Activated CD8-positive, alpha-beta memory T cell treated with anti-CD3 and anti-CD28 coated beads for 36 hours (primary cell): ENCODE results near the gene NXPH3. TPM values are rescaled to one million over a fixed set of nuclear protein-coding genes. Genes with fewer than 3 reads are reported as not detected.
"Not testable (repeated sequence)": the region's sequence is repeated elsewhere in the genome, so short reads cannot be mapped to it uniquely, and the experiment has no call there.

Experiments
- CTCF ChIA-PET: fragments of 350-600 bp; sonication (Branson Sonifier 250); formaldehyde crosslinking; loops from one replicate; lab custom pipeline; 2021; ENCODE audit warnings: antibody characterized with exemption; lab: Charles Lee
- POLR2A ChIA-PET: fragments of 350-600 bp; sonication (Branson Sonifier 250); formaldehyde crosslinking; loops from one replicate; lab custom pipeline; 2021; ENCODE audit warnings: antibody characterized with exemption; lab: Charles Lee
- total RNA-seq, 2 experiments: library from RNA; stranded (reverse); gene quantifications; one replicate each; pipeline ENCODE4 v1.2.3, GENCODE V29; 2021

The NXPH3 gene
- total RNA-seq, 2 experiments from 2014 or later = 0.17 to 0.21 TPM

GRCh38 chr17:49552070-49552751 lies 23.5 kb upstream of the NXPH3 start:
- CTCF ChIA-PET = interaction anchor here (0.7 to 1.1 kb wide), 3 partner anchors 14 to 117 kb away, joined by 3 read pairs; no protein-coding TSS in a partner anchor
- POLR2A ChIA-PET = no interaction called here

GRCh38 chr17:49553676-49554335 lies 21.9 kb upstream of the NXPH3 start:
- POLR2A ChIA-PET = no interaction called here
- CTCF ChIA-PET = no interaction called here

- CTCF ChIA-PET = interaction anchor here (0.6 to 4.2 kb wide), 10 partner anchors 10 to 1017 kb away, joined by 3 to 56 read pairs (median 21); partner anchors contain the start of genes NGFR and PHB1
- POLR2A ChIA-PET = no interaction called here
These were observed 20.8 kb upstream of the NXPH3 start for GRCh38 chr17:49554694-49555494.

- POLR2A ChIA-PET = no interaction called here
These were observed 20.0 kb upstream of the NXPH3 start for GRCh38 chr17:49555495-49556222.

GRCh38 chr17:49556223-49556943 lies 19.3 kb upstream of the NXPH3 start:
- POLR2A ChIA-PET = no interaction called here
- CTCF ChIA-PET = interaction anchor here (0.6 to 4.2 kb wide), 52 partner anchors 9 to 442 kb away, joined by 3 to 56 read pairs (median 4); partner anchors contain the start of genes NGFR, NXPH3, PHB1 and TAC4

More at GRCh38 chr17:49555495-49556222, 20.0 kb upstream of the NXPH3 start:
- CTCF ChIA-PET = interaction anchor here (0.6 to 4.2 kb wide), 33 partner anchors 9 to 1017 kb away, joined by 3 to 56 read pairs (median 5); partner anchors contain the start of genes NGFR, NXPH3, PHB1 and TAC4

- CTCF ChIA-PET = interaction anchor here (0.8 to 4.2 kb wide), 28 partner anchors 8 to 440 kb away, joined by 3 to 56 read pairs (median 4); partner anchors contain the start of genes NGFR, NXPH3 and PHB1
These were observed 18.2 kb upstream of the NXPH3 start for GRCh38 chr17:49557312-49558024.

GRCh38 chr17:49564638-49565037 lies 11.0 kb upstream of the NXPH3 start:
- POLR2A ChIA-PET = no interaction called here
- CTCF ChIA-PET = interaction anchor here (0.7 to 2.8 kb wide), 4 partner anchors 8 to 434 kb away, joined by 3 to 18 read pairs (median 3); no protein-coding TSS in a partner anchor

More at GRCh38 chr17:49557312-49558024, 18.2 kb upstream of the NXPH3 start:
- POLR2A ChIA-PET = interaction anchor here (1.0 kb wide), 1 partner anchor 10 kb away, joined by 3 read pairs; no protein-coding TSS in a partner anchor

GRCh38 chr17:49565948-49566491 lies 9.7 kb upstream of the NXPH3 start:
- CTCF ChIA-PET = interaction anchor here (0.8 to 7.2 kb wide), 8 partner anchors 10 to 431 kb away, joined by 3 to 106 read pairs (median 3); no protein-coding TSS in a partner anchor
- POLR2A ChIA-PET = interaction anchor here (1.0 kb wide), 1 partner anchor 141 kb away, joined by 3 read pairs; no protein-coding TSS in a partner anchor

- ChIA-PET POLR2A (no interaction called here), CTCF (interaction anchor here (0.8 to 7.2 kb wide), 8 partner anchors 10 to 431 kb away, joined by 3 to 106 read pairs (median 7); no protein-coding TSS in a partner anchor)
These were observed 9.0 kb upstream of the NXPH3 start for GRCh38 chr17:49566668-49567071.

GRCh38 chr17:49567104-49567521 lies 8.6 kb upstream of the NXPH3 start:
- ChIA-PET POLR2A (interaction anchor here (1.0 to 1.4 kb wide), 2 partner anchors 10 to 129 kb away, joined by 3 to 5 read pairs; no protein-coding TSS in a partner anchor), CTCF (interaction anchor here (0.6 to 7.2 kb wide), 21 partner anchors 10 to 430 kb away, joined by 3 to 106 read pairs (median 4); partner anchors contain the start of gene SLC35B1)

- POLR2A ChIA-PET = interaction anchor here (1.0 to 1.4 kb wide), 2 partner anchors 11 to 128 kb away, joined by 3 to 5 read pairs; no protein-coding TSS in a partner anchor
These were observed 7.6 kb upstream of the NXPH3 start for GRCh38 chr17:49567871-49568694.

GRCh38 chr17:49568695-49569047 lies 7.0 kb upstream of the NXPH3 start:
- POLR2A ChIA-PET = not testable (repeated sequence)

More at GRCh38 chr17:49567871-49568694, 7.6 kb upstream of the NXPH3 start:
- CTCF ChIA-PET = interaction anchor here (0.6 to 7.2 kb wide), 20 partner anchors 11 to 429 kb away, joined by 3 to 106 read pairs (median 4); partner anchors contain the start of gene SLC35B1

GRCh38 chr17:49570540-49571242 lies 5.0 kb upstream of the NXPH3 start:
- ChIA-PET POLR2A (interaction anchor here (0.6 to 1.1 kb wide), 2 partner anchors 109 to 125 kb away, joined by 3 to 7 read pairs; no protein-coding TSS in a partner anchor), CTCF (interaction anchor here (0.6 to 7.2 kb wide), 40 partner anchors 8 to 427 kb away, joined by 3 to 106 read pairs (median 4); partner anchors contain the start of genes FAM117A, PHB1, SLC35B1 and SPOP)

More at GRCh38 chr17:49568695-49569047, 7.0 kb upstream of the NXPH3 start:
- CTCF ChIA-PET = interaction anchor here (2.0 to 7.2 kb wide), 4 partner anchors 12 to 429 kb away, joined by 7 to 106 read pairs (median 18); no protein-coding TSS in a partner anchor

GRCh38 chr17:49571283-49571682 lies 4.4 kb upstream of the NXPH3 start:
- POLR2A ChIA-PET = interaction anchor here (0.6 kb wide), 1 partner anchor 125 kb away, joined by 5 read pairs; no protein-coding TSS in a partner anchor
- CTCF ChIA-PET = interaction anchor here (0.9 to 7.2 kb wide), 16 partner anchors 10 to 426 kb away, joined by 3 to 106 read pairs (median 4); partner anchors contain the start of genes FAM117A and SLC35B1
